Loucy (cell line): ENCODE measurements around the gene MACROD2.

Experiments
- H2AFZ ChIP-seq: fragments of 200-600 bp; sonication (generic); 2 replicates; pipeline ENCODE4 v1.6.0; 2016; ENCODE audit warnings: antibody characterized with exemption, mild to moderate bottlenecking, low read length, moderate library complexity
- H3F3A ChIP-seq: fragments of 200-600 bp; 2 replicates; pipeline ENCODE4 v1.6.0; 2016; ENCODE audit warnings: antibody characterized with exemption, low read depth, mild to moderate bottlenecking
- H3K27me3 ChIP-seq: fragments of 200-600 bp; sonication (generic); 2 replicates; pipeline ENCODE4 v1.6.1; 2014; ENCODE audit warnings: low read length, mild to moderate bottlenecking; ENCODE audit not compliant: insufficient read depth, poor library complexity, severe bottlenecking
- H3K36me3 ChIP-seq: fragments of 200-600 bp; sonication (generic); 2 replicates; pipeline ENCODE4 v1.6.1; 2016; ENCODE audit warnings: low read length; ENCODE audit not compliant: insufficient read depth
- H3K4me1 ChIP-seq: fragments of 200-600 bp; sonication (generic); 2 replicates; pipeline ENCODE4 v1.5.1; 2014; ENCODE audit warnings: low read length, mild to moderate bottlenecking; ENCODE audit not compliant: insufficient read depth, poor library complexity, severe bottlenecking
- H3K4me2 ChIP-seq: fragments of 200-600 bp; sonication (generic); 2 replicates; pipeline ENCODE4 v1.6.0; 2014; ENCODE audit warnings: antibody characterized with exemption, low read length, low read depth, mild to moderate bottlenecking; ENCODE audit not compliant: poor library complexity, severe bottlenecking
- H3K4me3 ChIP-seq: fragments of 200-600 bp; sonication (generic); 2 replicates; pipeline ENCODE4 v1.5.1; 2014; ENCODE audit warnings: low read length, mild to moderate bottlenecking, mixed read lengths; ENCODE audit not compliant: poor library complexity, severe bottlenecking
- H3K79me2 ChIP-seq: fragments of 200-600 bp; sonication (generic); 2 replicates; pipeline ENCODE4 v1.6.1; 2014; ENCODE audit warnings: low read length; ENCODE audit not compliant: insufficient read depth
- H3K9ac ChIP-seq: fragments of 200-600 bp; sonication (generic); 2 replicates; pipeline ENCODE4 v1.6.0; 2014; ENCODE audit warnings: mild to moderate bottlenecking, low read depth, low read length, moderate library complexity; ENCODE audit not compliant: poor library complexity, severe bottlenecking
- H3K9me2 ChIP-seq: fragments of 200-600 bp; sonication (generic); replicated peaks from 2 replicates; pipeline ENCODE4 v1.6.1; 2016; ENCODE audit warnings: low read depth, low read length, mixed read lengths
- H3K9me3 ChIP-seq: fragments of 200-600 bp; sonication (generic); 2 replicates; pipeline ENCODE4 v1.6.1; 2014; ENCODE audit warnings: mild to moderate bottlenecking, antibody characterized with exemption, low read length, low read depth; ENCODE audit not compliant: insufficient read depth
- H4K20me1 ChIP-seq: fragments of 200-600 bp; sonication (generic); 2 replicates; pipeline ENCODE4 v1.6.0; 2014; ENCODE audit warnings: antibody characterized with exemption, low read length, mild to moderate bottlenecking; ENCODE audit not compliant: insufficient read depth, poor library complexity, severe bottlenecking
- EZH2phosphoT487 ChIP-seq: fragments of 200-600 bp; IDR thresholded peaks from 2 replicates; pipeline ENCODE4 v1.6.1; 2018; ENCODE audit warnings: antibody characterized with exemption, mild to moderate bottlenecking, moderate library complexity, borderline replicate concordance
- TF ChIP-seq, protein P1 (sequence below): fragments of 200-600 bp; sonication (generic); conservative IDR thresholded peaks from 2 replicates; pipeline ENCODE4 v1.5.1; 2014; ENCODE audit warnings: mild to moderate bottlenecking, antibody characterized with exemption, low read length

Gene MACROD2

DNA sequence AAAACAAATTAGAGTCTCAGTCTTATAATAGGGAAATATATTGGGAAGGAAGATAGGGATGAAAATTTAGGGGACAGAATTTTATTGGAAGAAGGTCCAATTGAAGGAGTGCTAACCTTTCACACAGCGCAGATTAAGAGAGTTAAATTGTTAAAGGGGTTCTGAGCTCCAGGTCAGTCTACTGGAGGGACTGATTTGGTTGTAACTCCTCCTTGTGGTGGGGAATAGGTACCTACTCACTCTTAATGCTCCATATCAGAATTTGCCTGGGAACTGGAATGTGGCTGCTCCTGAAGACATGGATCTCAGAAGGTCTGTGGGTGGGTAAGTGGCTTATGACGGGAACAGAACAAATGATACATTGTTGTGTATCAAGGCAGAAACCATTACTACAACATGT is 198.6 kb downstream of the MACROD2 start:
- Histone ChIP-seq H3K9me3 (no peaks in the 10 kb centered on the region), H3F3A (no peaks in the 10 kb centered on the region), H3K9me2 (no peaks in the 10 kb centered on the region), H3K27me3 (no peaks in the 10 kb centered on the region), H3K36me3 (no peaks in the 10 kb centered on the region), H3K4me2 (no peak overlapping the region), H3K4me1 (no peaks in the 10 kb centered on the region), H3K9ac (no peak overlapping the region), H4K20me1 (no peaks in the 10 kb centered on the region), H3K4me3 (no peak overlapping the region), H2AFZ (no peak overlapping the region), H3K79me2 (no peaks in the 10 kb centered on the region)
- TF ChIP-seq, protein P1, sequence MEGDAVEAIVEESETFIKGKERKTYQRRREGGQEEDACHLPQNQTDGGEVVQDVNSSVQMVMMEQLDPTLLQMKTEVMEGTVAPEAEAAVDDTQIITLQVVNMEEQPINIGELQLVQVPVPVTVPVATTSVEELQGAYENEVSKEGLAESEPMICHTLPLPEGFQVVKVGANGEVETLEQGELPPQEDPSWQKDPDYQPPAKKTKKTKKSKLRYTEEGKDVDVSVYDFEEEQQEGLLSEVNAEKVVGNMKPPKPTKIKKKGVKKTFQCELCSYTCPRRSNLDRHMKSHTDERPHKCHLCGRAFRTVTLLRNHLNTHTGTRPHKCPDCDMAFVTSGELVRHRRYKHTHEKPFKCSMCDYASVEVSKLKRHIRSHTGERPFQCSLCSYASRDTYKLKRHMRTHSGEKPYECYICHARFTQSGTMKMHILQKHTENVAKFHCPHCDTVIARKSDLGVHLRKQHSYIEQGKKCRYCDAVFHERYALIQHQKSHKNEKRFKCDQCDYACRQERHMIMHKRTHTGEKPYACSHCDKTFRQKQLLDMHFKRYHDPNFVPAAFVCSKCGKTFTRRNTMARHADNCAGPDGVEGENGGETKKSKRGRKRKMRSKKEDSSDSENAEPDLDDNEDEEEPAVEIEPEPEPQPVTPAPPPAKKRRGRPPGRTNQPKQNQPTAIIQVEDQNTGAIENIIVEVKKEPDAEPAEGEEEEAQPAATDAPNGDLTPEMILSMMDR = no peak
- TF ChIP-seq EZH2phosphoT487 = no peak

DNA sequence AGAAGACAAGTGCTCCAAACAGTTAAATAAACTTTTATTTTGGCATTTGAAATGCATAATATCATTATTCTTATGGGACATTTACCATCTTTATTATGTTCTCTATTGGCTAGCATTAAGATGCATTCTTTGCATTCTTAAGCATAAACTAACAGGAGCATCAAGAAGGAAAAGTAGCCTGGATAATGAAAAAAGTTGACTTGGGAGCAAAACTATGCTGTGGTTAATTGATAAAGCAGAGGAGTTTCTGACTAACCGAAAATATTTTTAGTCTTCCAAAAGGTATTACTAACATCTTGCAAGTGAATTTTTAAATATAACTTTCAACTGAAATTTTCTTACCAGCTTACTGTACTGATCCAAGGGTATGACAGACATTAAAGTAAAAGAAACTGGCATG is 201.8 kb downstream of the MACROD2 start:
- Histone ChIP-seq H3K4me3 (no peak overlapping the region), H3K4me1 (no peaks in the 10 kb centered on the region), H3K9me3 (no peaks in the 10 kb centered on the region), H3K79me2 (no peaks in the 10 kb centered on the region), H3K27me3 (no peaks in the 10 kb centered on the region), H3K36me3 (no peaks in the 10 kb centered on the region), H3K4me2 (no peak overlapping the region), H2AFZ (no peak overlapping the region), H3F3A (no peaks in the 10 kb centered on the region), H3K9me2 (no peaks in the 10 kb centered on the region), H3K9ac (no peak overlapping the region), H4K20me1 (no peaks in the 10 kb centered on the region)
- TF ChIP-seq EZH2phosphoT487 = no peak
- TF ChIP-seq, protein P1 = no peak

DNA sequence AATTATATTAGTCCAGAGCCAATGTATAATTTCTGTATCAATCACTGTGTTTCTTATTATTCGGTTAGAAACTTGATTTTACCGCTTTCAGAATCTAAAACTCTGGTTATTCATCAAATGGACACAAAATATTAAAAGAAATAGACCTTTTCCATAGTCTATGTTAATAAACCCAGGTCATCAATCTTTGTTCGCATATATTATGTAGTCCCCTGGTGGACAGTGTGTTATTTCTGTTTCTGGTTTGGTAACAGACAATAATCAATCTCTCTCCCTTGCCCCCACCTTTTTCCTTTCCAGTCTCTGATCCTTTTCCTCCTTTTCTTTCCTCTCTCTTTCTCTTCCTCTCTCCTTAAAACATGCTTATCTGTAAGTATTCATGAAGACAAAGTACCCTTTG is 203.1 kb downstream of the MACROD2 start:
- Histone ChIP-seq H3K9ac (no peak overlapping the region), H3K79me2 (no peaks in the 10 kb centered on the region), H3K4me1 (no peaks in the 10 kb centered on the region), H3K4me3 (no peak overlapping the region), H3F3A (no peaks in the 10 kb centered on the region), H3K36me3 (no peaks in the 10 kb centered on the region), H3K9me2 (no peaks in the 10 kb centered on the region), H2AFZ (no peak overlapping the region), H3K4me2 (no peak overlapping the region), H3K9me3 (no peaks in the 10 kb centered on the region), H4K20me1 (no peaks in the 10 kb centered on the region), H3K27me3 (no peaks in the 10 kb centered on the region)
- TF ChIP-seq, protein P1 = no peak
- no peak for TF ChIP-seq EZH2phosphoT487
